ENCODE results near the gene ACTL7B. TPM values are rescaled to one million over a fixed set of nuclear protein-coding genes. Genes with fewer than 3 reads are reported as not detected.

Gene ACTL7B
- total and polyA plus RNA-seq, 10 of the 15 experiments (the other 5 are each of a cell fraction or from before 2014, with no cell fraction given): not detected

GRCh38 chr9:108855529-108855886 lies 278 bp downstream of the ACTL7B start (continued):
- TF ChIP-seq ZBTB40 (IDR thresholded peaks at IDR 0.05; ENCODE audit: borderline replicate concordance): no peak
- TF ChIP-seq TCF3 (IDR thresholded peaks at IDR 0.05; ENCODE audit: borderline replicate concordance, insufficient read depth, low read depth, low read length): no peak
- no peak for TF ChIP-seq MEF2A (IDR thresholded peaks at IDR 0.05; ENCODE audit: insufficient read depth, low read depth, low read length)
- no peak for TF ChIP-seq BRCA1 (IDR thresholded peaks at IDR 0.05; ENCODE audit: low read depth, low read length)
- TF ChIP-seq MYC (IDR thresholded peaks at IDR 0.05; ENCODE audit: insufficient read depth, insufficient read length, insufficient replicate concordance, low read length, severe bottlenecking): no peak
- no peak for TF ChIP-seq FOXK2 (IDR thresholded peaks at IDR 0.05)
- TF ChIP-seq CEBPB (IDR thresholded peaks at IDR 0.05; ENCODE audit: borderline replicate concordance in 1 of 2, low read depth in 2 of 2, low read length in 2 of 2): no peak
- TF ChIP-seq ASH2L (IDR thresholded peaks at IDR 0.05; ENCODE audit: borderline replicate concordance, low read depth): no peak
- TF ChIP-seq FOXM1 (IDR thresholded peaks at IDR 0.05; ENCODE audit: low read depth, low read length): no peak
- TF ChIP-seq ZSCAN29 (IDR thresholded peaks at IDR 0.05): no peak
